DMS53 treated with DMSO at 0.1 percent for 48 hours (cell line): ENCODE results near the gene PCDHB12.

Experiments used
- DNase-seq: peaks from one replicate; lab custom pipeline; 2025; ENCODE audit not compliant: unreplicated experiment; lab: John Stamatoyannopoulos, UW

Gene PCDHB12

GRCh38 chr5:141260458-141261237, 52.1 kb downstream of the PCDHB12 start:
- peak; percentile 12 for DNase-seq

- no peak for DNase-seq
Measured at GRCh38 chr5:141261238-141261546, 52.7 kb downstream of the PCDHB12 start.
